ENCODE measurements around the gene SMYD3.

Gene SMYD3

DNA sequence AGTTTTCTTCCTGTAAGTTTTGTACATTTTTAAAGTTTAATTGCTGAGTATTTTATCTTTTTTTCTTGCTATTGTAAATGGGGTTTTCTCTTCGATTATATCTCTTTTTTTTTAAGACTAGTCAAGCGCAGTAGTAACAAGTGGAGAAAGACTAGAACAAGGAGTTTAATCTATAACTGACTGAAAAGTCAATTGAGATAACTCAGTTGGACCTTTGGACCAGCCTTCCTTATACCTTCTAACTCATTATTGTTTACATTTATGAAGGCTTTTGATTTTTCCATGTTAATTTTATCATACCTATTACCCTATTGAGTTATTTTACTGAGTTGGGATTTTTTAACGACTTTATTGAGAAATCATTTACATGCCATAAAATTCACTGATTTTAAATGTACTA, 81.2 kb downstream of the SMYD3 start (continued):
- TF ChIP-seq, protein P1, sequence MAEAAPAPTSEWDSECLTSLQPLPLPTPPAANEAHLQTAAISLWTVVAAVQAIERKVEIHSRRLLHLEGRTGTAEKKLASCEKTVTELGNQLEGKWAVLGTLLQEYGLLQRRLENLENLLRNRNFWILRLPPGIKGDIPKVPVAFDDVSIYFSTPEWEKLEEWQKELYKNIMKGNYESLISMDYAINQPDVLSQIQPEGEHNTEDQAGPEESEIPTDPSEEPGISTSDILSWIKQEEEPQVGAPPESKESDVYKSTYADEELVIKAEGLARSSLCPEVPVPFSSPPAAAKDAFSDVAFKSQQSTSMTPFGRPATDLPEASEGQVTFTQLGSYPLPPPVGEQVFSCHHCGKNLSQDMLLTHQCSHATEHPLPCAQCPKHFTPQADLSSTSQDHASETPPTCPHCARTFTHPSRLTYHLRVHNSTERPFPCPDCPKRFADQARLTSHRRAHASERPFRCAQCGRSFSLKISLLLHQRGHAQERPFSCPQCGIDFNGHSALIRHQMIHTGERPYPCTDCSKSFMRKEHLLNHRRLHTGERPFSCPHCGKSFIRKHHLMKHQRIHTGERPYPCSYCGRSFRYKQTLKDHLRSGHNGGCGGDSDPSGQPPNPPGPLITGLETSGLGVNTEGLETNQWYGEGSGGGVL (tag by site-specific recombination; IDR thresholded peaks at IDR 0.05), result no peak
- TF ChIP-seq ZNF621 (tag by site-specific recombination; IDR thresholded peaks at IDR 0.05), result no peak
- TF ChIP-seq, protein P2, sequence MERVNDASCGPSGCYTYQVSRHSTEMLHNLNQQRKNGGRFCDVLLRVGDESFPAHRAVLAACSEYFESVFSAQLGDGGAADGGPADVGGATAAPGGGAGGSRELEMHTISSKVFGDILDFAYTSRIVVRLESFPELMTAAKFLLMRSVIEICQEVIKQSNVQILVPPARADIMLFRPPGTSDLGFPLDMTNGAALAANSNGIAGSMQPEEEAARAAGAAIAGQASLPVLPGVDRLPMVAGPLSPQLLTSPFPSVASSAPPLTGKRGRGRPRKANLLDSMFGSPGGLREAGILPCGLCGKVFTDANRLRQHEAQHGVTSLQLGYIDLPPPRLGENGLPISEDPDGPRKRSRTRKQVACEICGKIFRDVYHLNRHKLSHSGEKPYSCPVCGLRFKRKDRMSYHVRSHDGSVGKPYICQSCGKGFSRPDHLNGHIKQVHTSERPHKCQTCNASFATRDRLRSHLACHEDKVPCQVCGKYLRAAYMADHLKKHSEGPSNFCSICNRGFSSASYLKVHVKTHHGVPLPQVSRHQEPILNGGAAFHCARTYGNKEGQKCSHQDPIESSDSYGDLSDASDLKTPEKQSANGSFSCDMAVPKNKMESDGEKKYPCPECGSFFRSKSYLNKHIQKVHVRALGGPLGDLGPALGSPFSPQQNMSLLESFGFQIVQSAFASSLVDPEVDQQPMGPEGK (tag by site-specific recombination; IDR thresholded peaks at IDR 0.05), result no peak
- no peak for TF ChIP-seq ZNF626 (tag by site-specific recombination; IDR thresholded peaks at IDR 0.05)
- TF ChIP-seq SP7 (tag by site-specific recombination; IDR thresholded peaks at IDR 0.05), result no peak
- TF ChIP-seq ZNF660 (tag by site-specific recombination; IDR thresholded peaks at IDR 0.05), result no peak
- no peak for TF ChIP-seq OSR2 (tag by site-specific recombination; IDR thresholded peaks at IDR 0.05)
- TF ChIP-seq PRDM2 (tag by site-specific recombination; IDR thresholded peaks at IDR 0.05; ENCODE audit: borderline replicate concordance), result no peak
- no peak for TF ChIP-seq ZNF148 (tag by site-specific recombination; IDR thresholded peaks at IDR 0.05; ENCODE audit: borderline replicate concordance)

GRCh38 chr1:246425139-246425794, 81.8 kb downstream of the SMYD3 start:
- H3K4me1 ChIP-seq (ENCODE audit: control insufficient read depth, insufficient read depth, low read length), result no peaks in the 10 kb centered on the region
- POLR2A ChIA-PET, result no interaction called here
- H3K9me3 ChIP-seq (ENCODE audit: control insufficient read depth, insufficient read depth, low read depth, low read length), result no peaks in the 10 kb centered on the region
- H3K36me3 ChIP-seq (ENCODE audit: control insufficient read depth in 2 of 2, insufficient read depth in 1 of 2, low read length in 2 of 2), result no peaks in the 10 kb centered on the region
- no peak overlapping the region for H3K4me3 ChIP-seq (ENCODE audit: low read depth, low read length)
- TF ChIP-seq SP7 (tag by site-specific recombination; IDR thresholded peaks at IDR 0.05) (no peak), ZBTB21 (tag by site-specific recombination; IDR thresholded peaks at IDR 0.05) (no peak), ZBTB44 (tag by site-specific recombination; IDR thresholded peaks at IDR 0.05) (no peak)
- CTCF ChIA-PET, result interaction anchor here (0.6 kb wide), 1 partner anchor 1374 kb away, joined by 3 read pairs; no protein-coding TSS in a partner anchor
- no peak overlapping the region for H3K27ac ChIP-seq (ENCODE audit: extremely low read depth, low read depth, low read length)
